GM19463 (cell line): ENCODE results near the gene RAP2B.

ENCODE experiments used
- ATAC-seq: cut with Tn5 transposase; IDR thresholded peaks from one replicate; pipeline ENCODE4 v1.9.1; 2021; ENCODE audit warnings: mild to moderate bottlenecking, moderate library complexity; ENCODE audit not compliant: unreplicated experiment

The RAP2B gene

DNA sequence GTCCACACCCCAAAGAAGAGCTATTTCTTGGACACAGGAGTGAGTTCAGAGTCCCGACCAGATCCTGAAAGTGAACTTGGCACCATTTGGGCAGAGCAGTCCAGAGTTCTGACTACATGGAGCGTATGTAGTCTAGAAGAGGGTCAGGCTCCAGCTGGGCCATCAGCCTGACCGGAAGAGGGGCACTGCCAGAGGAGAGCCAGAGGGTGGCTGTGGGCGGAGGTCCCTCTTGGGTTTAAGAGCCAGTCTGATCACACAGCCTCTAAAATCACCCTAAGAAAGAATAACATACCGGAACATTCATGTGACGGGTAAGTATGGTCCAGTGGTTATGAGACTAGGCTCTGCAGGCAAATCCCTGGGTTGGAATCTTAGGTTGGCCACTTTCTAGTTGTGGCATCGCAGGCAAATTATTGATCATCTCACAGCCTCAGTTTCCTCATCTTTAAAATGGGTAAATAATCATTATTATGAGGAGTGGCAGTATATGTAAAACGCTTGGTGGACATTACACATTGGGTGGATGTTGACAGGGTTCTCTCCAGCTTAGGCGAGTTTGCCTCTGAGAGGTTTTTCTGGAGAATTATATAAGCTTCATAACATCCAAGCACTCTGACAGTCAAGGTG, 2.1 kb upstream of the RAP2B start:
- ATAC-seq = no peak

DNA sequence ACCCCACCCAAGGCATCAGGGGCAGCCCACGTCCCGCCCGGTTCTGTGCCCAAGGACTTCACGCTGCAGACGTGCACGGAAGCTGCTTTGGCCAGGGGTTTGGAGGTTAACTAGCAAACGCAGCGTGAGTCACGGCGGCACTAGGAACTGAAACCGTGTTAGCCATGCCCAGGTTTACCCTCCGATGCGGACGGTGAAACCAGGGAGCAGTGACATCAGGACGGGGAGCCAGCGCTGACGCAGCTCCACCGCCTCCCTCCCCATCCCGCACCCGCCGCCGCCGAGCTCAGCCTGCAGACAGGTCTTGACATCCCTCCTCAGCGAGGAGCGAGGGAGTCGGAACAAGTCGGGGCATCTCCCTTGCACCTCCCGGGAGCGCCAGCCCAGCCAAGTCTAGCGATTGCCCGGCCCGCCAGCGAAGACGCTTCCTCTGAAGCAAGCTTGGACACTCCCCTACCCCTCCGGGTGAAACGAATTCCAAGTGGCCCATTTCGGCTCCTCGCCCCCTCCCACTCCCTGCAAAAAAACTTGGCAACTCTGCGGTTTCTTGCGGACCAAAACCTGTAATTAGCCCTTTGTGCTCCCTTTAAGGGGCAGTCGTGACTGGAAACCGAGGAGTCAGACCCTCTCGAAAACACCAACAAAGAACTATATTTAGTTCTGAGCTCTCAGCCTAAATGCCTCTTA, 1.4 kb upstream of the RAP2B start:
- ATAC-seq = peak; percentile 36

DNA sequence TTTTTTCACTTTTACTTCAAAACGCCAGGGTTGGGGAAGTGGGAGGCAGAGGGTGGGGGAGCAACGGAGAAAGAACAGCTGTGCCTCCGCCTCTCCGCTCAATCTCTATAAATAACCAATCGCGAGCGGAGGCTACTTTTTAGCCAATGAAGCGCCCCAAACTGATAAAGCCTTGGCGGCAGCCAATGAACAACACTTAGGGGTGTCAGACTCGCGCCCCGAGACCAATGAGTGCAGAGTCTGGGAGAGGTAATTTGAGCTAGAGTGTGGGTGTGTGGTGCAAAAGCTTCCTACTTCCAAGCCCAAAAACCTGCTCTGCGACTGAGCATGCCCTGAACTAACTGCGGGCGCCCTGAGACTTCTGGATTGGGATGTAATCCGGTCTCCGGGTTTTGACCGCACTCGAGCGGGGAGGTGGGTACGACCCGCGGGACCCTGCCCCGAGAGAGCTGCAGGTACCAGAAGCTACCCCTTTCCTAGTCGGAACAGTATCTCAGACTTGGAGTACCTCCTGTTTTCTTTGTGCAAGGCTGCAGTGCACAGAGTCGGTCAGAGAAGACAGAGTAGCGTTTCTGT, 800 bp upstream of the RAP2B start:
- ATAC-seq = peak; percentile 66

- ATAC-seq = peak; percentile 2
Measured at GRCh38 chr3:153162513-153163392, 727 bp downstream of the RAP2B start.

DNA sequence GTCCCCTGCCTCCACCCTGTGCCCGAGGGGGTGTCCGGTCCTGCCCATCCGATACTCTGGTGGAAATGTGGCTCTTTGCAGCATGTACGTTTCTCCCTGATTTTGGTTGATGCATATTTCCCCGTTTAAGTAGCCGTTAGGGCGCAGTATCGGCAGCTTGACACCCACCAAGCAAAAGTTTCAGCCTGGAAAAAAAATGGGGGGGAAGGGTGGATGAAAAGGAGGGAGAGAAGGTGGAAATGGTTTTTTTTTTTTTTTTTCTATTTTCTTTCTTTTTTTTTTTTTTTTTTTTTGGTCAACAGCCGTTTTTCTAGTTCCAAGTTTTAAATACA, 1.3 kb downstream of the RAP2B start:
- no peak for ATAC-seq

DNA sequence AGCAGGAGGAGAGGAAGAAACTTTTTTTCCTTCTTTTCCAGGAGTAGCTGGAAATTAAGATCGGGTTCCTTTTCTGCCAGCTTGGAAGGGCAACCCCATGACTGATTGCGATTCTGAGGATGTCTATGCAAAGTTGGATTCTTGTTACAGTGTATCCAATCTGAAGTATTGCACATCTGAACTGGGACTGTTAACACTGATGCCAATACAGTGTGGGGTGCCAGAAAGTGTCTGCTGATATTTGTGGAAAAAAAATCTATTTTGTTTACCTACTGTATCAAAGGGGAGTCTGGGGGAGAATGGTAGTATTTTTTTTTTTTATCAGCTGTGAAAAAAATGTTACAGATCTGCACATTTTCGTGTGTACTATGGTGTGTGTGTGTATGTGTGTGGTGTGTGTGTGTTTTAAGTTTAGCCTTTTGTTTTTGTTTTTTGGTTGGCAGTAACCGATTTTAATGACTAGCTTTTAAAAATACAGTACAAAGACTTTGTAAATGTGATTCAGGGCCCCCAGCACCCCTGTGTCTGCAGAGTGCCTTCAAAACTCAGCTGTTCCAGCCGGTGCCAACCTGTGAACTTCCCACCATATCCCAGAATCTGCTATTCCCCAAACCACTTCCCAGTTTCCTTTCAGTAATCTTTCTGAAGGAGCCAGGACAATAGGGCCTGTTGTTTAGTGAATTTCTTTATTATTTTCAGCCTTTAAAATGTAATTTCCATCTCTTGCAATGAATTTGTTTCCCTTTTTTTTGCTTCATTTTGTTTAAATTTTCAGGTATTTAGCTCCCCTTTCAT, 1.9 kb downstream of the RAP2B start:
- no peak for ATAC-seq

DNA sequence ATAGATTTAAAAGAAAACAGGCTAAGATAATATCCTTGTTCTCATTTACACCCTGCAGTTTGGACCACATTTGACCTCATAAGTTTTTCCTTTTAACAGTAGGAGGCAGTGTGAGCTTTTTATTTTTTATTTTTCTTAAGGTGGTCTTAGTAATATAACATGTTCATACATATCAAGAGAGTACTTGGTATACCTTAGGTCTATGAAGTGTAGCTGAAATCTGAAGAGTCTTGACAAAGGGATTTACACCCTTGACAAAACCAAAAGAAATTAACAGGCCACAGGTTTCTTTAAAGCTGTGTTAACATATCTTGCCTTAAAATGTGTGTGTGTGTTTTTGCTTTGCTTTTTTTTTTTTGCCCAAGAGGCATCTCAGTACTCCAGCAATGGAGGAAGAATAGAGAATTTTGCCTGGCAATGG, 3.2 kb downstream of the RAP2B start:
- ATAC-seq = no peak

GRCh38 chr3:153166206-153166605, 4.2 kb downstream of the RAP2B start:
- ATAC-seq = no peak

GRCh38 chr3:153166796-153167195, 4.8 kb downstream of the RAP2B start:
- no peak for ATAC-seq

- no peak for ATAC-seq
Measured at GRCh38 chr3:153169793-153170383, 7.9 kb downstream of the RAP2B start.

DNA sequence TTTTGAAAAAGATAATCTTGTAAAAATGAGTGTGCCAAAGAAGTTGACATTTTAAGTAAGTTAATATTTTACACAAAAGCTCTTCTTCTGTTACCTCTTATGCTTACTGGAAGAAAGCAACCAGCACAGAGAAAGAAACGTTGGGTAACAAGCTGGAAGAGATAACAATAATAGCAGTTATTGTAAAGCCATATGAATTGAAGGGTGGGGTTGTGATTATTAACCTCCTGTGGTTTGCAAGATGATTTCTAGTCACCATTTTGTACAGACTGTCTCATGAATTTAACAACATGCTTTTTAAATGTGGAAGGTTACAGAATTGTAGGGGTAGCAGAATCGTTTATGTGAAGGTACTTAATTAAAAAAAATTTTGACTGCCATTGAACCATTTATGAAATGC, 9.2 kb downstream of the RAP2B start:
- no peak for ATAC-seq

GRCh38 chr3:153171918-153172317, 9.9 kb downstream of the RAP2B start:
- ATAC-seq = no peak

DNA sequence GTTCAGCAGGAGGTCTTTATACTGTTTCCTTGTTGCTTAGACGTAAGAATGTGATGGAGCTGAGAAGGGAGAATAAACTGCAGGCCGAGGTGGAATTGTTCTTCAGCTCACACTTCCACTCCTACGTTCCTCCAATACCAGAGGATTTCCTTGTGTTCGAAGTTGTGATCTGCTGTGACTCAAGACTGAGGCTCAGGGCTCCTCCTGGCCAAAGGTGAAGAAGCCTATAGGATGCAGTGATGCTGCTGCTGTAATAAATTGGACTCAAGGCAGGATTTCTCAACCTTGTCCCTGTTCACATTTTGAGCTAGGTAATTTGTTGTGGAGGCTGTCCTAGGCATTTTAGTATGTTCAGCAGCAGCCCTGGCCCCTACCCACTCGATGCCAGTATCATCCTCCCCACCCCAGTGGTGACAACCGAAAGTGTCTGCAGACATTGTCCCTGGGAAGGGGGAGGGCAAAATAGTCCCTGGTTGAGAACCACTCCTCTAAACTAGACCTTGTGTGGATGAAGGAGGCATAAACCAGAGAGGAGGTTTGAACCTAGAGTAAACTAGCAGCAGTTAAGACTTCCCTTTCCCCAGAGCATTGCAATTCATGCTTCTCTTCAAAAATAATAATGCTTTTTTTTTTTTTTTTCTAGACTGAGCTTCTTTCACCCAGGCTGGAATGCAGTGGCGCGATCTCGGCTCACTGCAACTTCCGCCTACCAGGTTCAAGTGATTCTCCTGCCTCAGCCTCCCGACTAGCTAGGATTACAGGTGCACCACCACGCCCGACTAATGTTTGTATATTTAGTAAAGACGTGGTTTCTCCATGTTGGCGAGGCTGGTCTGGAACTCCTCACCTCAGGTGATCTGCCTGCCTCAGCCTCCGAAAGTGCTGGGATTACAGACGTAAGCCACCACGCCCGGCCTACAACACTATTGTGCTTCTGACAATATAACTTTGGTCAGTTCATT, 11.1 kb downstream of the RAP2B start:
- no peak for ATAC-seq

DNA sequence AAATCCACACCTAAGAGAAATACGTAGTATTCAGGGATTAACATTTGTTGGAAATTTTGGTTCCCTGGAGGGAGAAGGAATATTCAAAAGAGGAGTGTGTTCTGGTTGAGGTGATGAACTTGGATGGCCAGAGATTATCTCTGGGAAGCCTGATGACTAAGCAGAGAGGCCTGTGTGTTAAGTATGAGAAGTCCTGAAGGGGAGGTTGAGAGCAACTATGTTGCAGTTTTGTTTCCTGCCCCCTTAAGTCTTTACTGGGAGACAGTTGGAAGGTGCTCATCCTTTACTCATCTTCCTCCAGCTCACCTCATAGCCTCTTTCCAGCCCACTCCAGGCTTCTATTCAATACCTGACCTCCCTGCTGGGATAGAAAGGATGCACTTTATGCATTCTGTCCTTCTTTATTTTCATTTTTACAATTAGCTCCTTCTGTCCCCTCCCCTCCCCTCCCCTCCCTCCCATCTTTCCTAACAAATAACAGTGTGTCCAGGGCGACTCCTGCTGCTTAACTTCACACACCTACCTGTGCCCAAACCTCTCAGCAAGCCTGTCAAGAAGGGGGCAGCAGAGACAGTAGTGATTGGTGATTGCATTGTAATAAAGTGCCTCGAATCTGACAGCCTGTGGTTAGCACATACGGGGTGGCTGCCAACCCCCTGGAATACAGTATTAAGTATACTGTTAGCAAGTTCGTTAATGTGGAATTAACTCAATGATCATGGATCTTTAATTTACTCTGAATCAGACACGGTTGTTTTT, 11.9 kb downstream of the RAP2B start:
- ATAC-seq = no peak

DNA sequence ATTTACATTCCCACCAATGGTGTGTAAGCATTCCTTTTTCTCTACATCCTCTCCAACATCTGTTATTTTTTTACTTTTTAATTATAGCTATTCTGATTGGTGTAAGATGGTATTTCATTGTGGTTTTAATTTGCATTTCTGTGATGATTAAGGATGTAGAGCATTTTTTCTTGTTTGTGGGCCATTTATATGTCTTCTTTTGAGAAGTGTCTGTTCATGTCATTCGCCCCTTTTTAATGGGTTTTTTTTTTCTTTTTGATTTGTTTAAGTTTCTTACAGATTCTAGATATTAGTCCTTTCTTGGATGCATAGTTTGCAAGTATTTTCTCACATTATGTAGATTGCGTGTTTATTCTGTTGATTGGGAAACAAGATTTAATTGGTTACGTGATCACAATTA, 14.2 kb downstream of the RAP2B start:
- no peak for ATAC-seq

- no peak for ATAC-seq
Measured at GRCh38 chr3:153180860-153181372, 18.9 kb downstream of the RAP2B start.

- no peak for ATAC-seq
Measured at GRCh38 chr3:153182501-153183293, 20.7 kb downstream of the RAP2B start.

DNA sequence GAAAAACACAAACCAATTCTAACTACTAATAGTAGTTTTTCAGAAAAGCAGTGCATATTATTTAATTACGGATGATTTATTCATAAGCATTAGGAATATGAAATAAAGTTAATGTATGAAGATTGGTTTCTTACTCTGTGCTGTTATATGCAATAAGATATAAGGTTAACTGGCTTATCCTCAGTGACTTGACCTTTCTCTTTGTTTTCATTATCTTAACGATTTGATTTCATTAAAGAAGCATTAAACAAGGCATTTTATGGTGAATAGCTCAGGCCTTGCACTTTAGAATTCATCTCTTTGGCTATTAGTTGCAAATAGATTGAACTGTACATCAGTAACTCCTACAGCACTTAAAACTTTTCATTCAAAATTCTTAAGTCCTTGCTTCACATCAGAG, 28.9 kb downstream of the RAP2B start:
- ATAC-seq = no peak
